ENCODE results near the gene MUC2. TPM values are rescaled to one million over a fixed set of nuclear protein-coding genes. Genes with fewer than 3 reads are reported as not detected.

MUC2 gene
- total and polyA plus RNA-seq, 3 experiments from 2014 or later: not detected

DNA sequence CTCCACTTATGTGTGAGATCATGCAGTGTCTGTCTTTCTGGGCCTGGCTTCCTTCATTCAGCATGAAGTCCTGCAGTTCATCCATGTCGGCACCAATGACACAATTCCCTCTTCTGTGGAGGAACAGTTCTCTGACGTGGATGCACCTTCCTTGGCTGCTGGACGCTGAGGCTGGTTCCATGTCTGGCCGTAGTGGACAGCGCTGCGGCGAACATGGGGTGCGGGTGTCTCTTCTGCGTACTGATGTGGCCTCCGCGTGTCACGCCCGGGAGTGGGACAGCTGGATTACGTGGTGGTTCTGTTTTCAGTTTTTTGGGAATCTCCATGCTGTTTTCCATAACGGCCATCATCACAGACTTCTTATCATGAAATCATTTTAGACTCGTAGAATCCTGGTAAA, 16.9 kb upstream of the MUC2 start:
- DNase-seq: peak in 1 of 5 donors; percentile 8

DNA sequence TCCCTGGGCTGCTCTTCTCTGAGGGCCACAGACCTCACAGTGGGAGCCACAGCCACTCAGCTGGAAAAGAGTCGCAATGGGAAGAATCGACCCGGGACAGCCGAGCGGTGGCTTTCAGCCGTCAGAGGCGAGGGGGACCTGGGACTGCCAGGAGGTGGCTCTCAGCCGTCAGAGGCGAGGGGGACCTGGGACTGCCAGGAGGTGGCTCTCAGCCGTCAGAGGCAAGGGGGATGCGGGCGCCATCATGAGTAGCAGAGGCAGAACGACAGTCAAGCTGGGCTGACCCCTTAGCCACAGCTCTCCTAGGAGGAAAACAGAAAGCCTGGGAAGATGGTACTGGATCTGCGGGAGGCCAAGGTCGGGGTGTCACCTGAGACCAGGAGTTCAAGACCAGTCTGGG, 14.9 kb upstream of the MUC2 start:
- DNase-seq: peak in 1 of 5 donors; percentile 29
- no peaks in the 10 kb centered on the region for H3K27me3 ChIP-seq (ENCODE audit: insufficient read depth, low read length, poor library complexity, severe bottlenecking)
- H3K27me3 Mint-ChIP-seq: peaks cover 10 to 45% of the 10 kb centered on the region in 2 donors
- H3K4me1 ChIP-seq (ENCODE audit: insufficient read depth, low read length): no peaks in the 10 kb centered on the region
- H3K9me3 ChIP-seq (ENCODE audit: low read length): no peaks in the 10 kb centered on the region
- POLR2A ChIA-PET: no interaction called here
- no peak overlapping the region for H3K27ac Mint-ChIP-seq
- H3K27ac ChIP-seq (ENCODE audit: low read depth, low read length): no peak overlapping the region
- CTCF ChIA-PET: no interaction called here
- no peaks in the 10 kb centered on the region for H3K36me3 ChIP-seq (ENCODE audit: insufficient read depth, low read length)
- no peaks in the 10 kb centered on the region for H3K36me3 Mint-ChIP-seq
- H3K4me3 Mint-ChIP-seq: no peak overlapping the region
- H3K4me3 ChIP-seq (ENCODE audit: low read length): no peak overlapping the region
- no peaks in the 10 kb centered on the region for H3K4me1 Mint-ChIP-seq
- peaks cover 0 to 5% (median 2%) of the 10 kb centered on the region in 5 donors for H3K9me3 Mint-ChIP-seq

More for the DNA sequence above, 16.9 kb upstream of the MUC2 start:
- peaks cover 0 to 5% (median 2%) of the 10 kb centered on the region in 5 donors for H3K9me3 Mint-ChIP-seq
- no peaks in the 10 kb centered on the region for H3K4me1 Mint-ChIP-seq
- no peaks in the 10 kb centered on the region for H3K27me3 ChIP-seq (ENCODE audit: insufficient read depth, low read length, poor library complexity, severe bottlenecking)
- H3K36me3 ChIP-seq (ENCODE audit: insufficient read depth, low read length): no peaks in the 10 kb centered on the region
- H3K9me3 ChIP-seq (ENCODE audit: low read length): no peaks in the 10 kb centered on the region
- H3K27me3 Mint-ChIP-seq: peaks cover 9 to 36% of the 10 kb centered on the region in 2 donors
- H3K27ac Mint-ChIP-seq: peak overlapping the region in 1 of 8 donors; percentile 13
- no peaks in the 10 kb centered on the region for H3K4me1 ChIP-seq (ENCODE audit: insufficient read depth, low read length)
- H3K27ac ChIP-seq (ENCODE audit: low read depth, low read length): no peak overlapping the region
- no peak overlapping the region for H3K4me3 ChIP-seq (ENCODE audit: low read length)
- CTCF ChIA-PET: no interaction called here
- POLR2A ChIA-PET: no interaction called here
- H3K36me3 Mint-ChIP-seq: no peaks in the 10 kb centered on the region
- no peak overlapping the region for H3K4me3 Mint-ChIP-seq

DNA sequence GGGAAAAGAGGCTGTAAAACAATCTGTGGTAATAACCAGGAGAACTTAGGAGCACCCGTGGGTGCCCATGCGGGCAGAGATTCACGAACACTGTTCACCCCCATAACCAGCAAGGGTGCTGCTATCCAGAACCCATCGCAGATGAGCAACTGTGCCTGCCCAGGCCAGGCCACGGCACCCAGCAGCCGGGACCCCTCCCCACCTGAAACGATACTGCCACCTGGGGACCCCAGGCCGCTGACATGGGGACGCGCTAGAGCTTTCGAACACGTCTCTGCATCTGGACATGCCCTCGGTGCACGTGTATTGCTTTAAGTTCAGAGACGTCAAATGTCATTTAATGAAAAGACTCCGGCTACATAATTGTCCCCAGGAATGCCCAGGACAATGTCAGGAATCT, 14.3 kb upstream of the MUC2 start:
- ChIA-PET POLR2A (no interaction called here), CTCF (interaction anchor here (1.3 kb wide), 1 partner anchor 10 kb away, joined by 3 read pairs; no protein-coding TSS in a partner anchor)
- peak in 2 of 5 donors; percentile 0 to 34 for DNase-seq
- no peaks in the 10 kb centered on the region for H3K27me3 ChIP-seq (ENCODE audit: insufficient read depth, low read length, poor library complexity, severe bottlenecking)
- Mint-ChIP-seq H3K4me1 (no peaks in the 10 kb centered on the region), H3K27me3 (peaks cover 10 to 44% of the 10 kb centered on the region in 2 donors), H3K4me3 (no peak overlapping the region), H3K9me3 (peaks cover 0 to 5% (median 2%) of the 10 kb centered on the region in 5 donors), H3K36me3 (no peaks in the 10 kb centered on the region), H3K27ac (peak overlapping the region in 1 of 8 donors; percentile 17)
- no peaks in the 10 kb centered on the region for H3K9me3 ChIP-seq (ENCODE audit: low read length)
- no peaks in the 10 kb centered on the region for H3K4me1 ChIP-seq (ENCODE audit: insufficient read depth, low read length)
- H3K27ac ChIP-seq (ENCODE audit: low read depth, low read length): no peak overlapping the region
- H3K36me3 ChIP-seq (ENCODE audit: insufficient read depth, low read length): no peaks in the 10 kb centered on the region
- no peak overlapping the region for H3K4me3 ChIP-seq (ENCODE audit: low read length)

DNA sequence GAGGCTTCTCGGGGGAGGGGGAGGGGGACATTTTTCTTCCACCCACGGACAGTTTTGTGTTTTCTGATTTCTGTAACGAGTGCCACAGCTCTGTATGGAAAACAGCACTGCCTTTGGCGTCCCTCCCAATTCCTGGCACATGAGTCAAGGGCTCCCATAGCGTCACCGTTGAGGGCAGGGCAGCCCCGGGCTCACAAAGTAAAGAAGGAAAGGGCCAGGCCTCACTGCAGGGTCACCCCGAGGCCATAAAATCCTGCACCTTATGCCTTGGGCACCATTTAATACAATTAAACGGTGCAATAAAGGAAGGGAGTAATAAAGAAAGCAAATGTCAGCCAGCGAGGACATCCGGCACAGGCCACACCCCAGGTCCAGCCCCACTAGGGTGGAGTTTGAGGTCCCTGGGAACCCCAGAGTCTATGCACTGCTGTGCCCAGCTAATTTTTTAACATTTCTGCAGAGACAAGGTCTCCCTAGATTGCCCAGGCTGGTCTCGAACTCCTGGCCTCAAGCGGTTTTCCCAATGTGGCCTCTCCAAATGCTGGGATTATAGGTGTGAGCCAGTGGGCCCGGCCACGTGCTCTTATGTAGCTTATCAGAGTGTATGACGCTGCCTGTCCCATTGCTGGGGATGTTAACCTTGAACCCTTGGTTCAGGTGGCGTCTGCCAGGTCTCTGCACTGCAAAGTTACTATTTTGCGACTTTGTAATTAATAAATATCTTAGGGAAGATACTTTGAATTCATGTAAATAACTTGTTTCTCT, 13.6 kb upstream of the MUC2 start:
- Histone ChIP-seq H3K9me3 (ENCODE audit: low read length) (no peaks in the 10 kb centered on the region), H3K27ac (ENCODE audit: low read depth, low read length) (no peak overlapping the region), H3K36me3 (ENCODE audit: insufficient read depth, low read length) (no peaks in the 10 kb centered on the region), H3K4me1 (ENCODE audit: insufficient read depth, low read length) (no peaks in the 10 kb centered on the region), H3K27me3 (ENCODE audit: insufficient read depth, low read length, poor library complexity, severe bottlenecking) (no peaks in the 10 kb centered on the region), H3K4me3 (ENCODE audit: low read length) (no peak overlapping the region)
- DNase-seq: peak in 1 of 5 donors; percentile 30
- peak overlapping the region in 1 of 8 donors; percentile 17 for H3K27ac Mint-ChIP-seq
- H3K9me3 Mint-ChIP-seq: peaks cover 0 to 5% (median 2%) of the 10 kb centered on the region in 5 donors
- CTCF ChIA-PET: interaction anchor here (1.3 kb wide), 1 partner anchor 11 kb away, joined by 3 read pairs; no protein-coding TSS in a partner anchor
- H3K4me3 Mint-ChIP-seq: peak overlapping the region in 1 of 7 donors; percentile 20
- no peaks in the 10 kb centered on the region for H3K36me3 Mint-ChIP-seq
- no peaks in the 10 kb centered on the region for H3K4me1 Mint-ChIP-seq
- H3K27me3 Mint-ChIP-seq: peaks cover 8 to 46% of the 10 kb centered on the region in 2 donors
- POLR2A ChIA-PET: no interaction called here

DNA sequence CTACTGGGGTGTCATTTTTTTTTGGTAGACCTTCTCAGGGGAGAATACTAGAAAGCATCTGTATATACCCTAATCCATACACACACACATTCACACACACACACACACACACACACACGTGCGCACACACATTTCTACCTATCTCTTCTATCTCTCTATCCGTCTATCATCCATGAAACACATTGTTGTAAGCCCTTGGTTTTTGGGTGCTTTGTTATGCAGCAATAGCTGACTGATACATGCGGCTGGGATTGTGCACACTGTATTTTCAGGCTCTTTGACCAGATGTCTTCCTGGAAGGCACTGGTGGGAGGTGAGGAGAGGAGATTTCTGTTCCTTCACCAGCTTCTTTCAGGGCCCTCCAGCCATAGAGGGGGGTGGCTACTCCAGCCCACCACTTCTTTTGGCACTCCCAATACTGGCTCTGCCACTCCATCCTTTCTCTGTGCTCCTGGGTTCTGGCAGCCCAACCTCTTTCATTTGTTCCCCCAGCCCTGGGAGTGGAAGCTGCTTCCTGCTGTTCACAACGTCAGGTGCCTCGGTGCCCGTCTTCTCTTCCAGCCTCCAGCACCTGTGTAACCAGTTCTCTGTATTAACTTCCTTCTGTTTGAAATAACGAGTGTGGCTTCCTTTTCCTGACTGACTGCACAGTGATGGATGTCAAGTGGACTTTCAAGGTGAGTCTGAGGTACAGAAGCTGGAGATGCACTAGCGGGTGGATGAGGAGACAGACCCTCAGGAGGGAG, 12.4 kb upstream of the MUC2 start:
- Histone ChIP-seq H3K27me3 (ENCODE audit: insufficient read depth, low read length, poor library complexity, severe bottlenecking) (no peaks in the 10 kb centered on the region), H3K4me1 (ENCODE audit: insufficient read depth, low read length) (no peaks in the 10 kb centered on the region), H3K27ac (ENCODE audit: low read depth, low read length) (no peak overlapping the region), H3K36me3 (ENCODE audit: insufficient read depth, low read length) (no peaks in the 10 kb centered on the region), H3K4me3 (ENCODE audit: low read length) (no peak overlapping the region), H3K9me3 (ENCODE audit: low read length) (no peaks in the 10 kb centered on the region)
- Mint-ChIP-seq H3K9me3 (peaks cover 0 to 5% (median 2%) of the 10 kb centered on the region in 5 donors), H3K4me1 (no peaks in the 10 kb centered on the region), H3K4me3 (no peak overlapping the region), H3K27ac (no peak overlapping the region), H3K36me3 (no peaks in the 10 kb centered on the region), H3K27me3 (peaks cover 8 to 43% of the 10 kb centered on the region in 2 donors)
- peak in 1 of 5 donors; percentile 6 for DNase-seq
- ChIA-PET POLR2A (no interaction called here), CTCF (no interaction called here)

DNA sequence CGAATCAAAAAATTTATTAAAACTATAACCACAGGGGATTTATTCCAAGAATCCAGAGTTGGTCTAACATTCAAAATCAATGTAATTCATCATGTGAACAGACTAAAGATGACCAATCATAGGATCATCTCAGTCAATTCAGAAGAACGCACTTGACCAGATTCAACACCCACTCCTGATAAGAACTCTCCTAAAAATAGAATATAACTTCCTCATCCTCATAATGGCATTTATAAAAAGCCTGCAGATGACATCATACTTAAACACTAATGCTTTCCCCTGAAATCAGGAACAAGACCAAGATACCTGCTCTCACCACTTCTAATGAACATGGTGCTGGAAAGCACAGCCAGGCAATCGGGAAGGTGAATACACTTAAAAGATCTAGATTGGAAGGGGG, 10.5 kb upstream of the MUC2 start:
- ChIA-PET CTCF (no interaction called here), POLR2A (no interaction called here)
- Mint-ChIP-seq H3K27ac (peak overlapping the region in 1 of 8 donors; percentile 29), H3K4me1 (no peaks in the 10 kb centered on the region), H3K36me3 (no peaks in the 10 kb centered on the region), H3K4me3 (no peak overlapping the region), H3K9me3 (peaks cover 0 to 5% (median 0%) of the 10 kb centered on the region in 5 donors), H3K27me3 (peaks cover 8 to 33% of the 10 kb centered on the region in 2 donors)
- no peak overlapping the region for H3K27ac ChIP-seq (ENCODE audit: low read depth, low read length)
- H3K4me1 ChIP-seq (ENCODE audit: insufficient read depth, low read length): no peaks in the 10 kb centered on the region
- no peak for DNase-seq
- no peak overlapping the region for H3K4me3 ChIP-seq (ENCODE audit: low read length)
- H3K9me3 ChIP-seq (ENCODE audit: low read length): no peaks in the 10 kb centered on the region
- no peaks in the 10 kb centered on the region for H3K36me3 ChIP-seq (ENCODE audit: insufficient read depth, low read length)
- H3K27me3 ChIP-seq (ENCODE audit: insufficient read depth, low read length, poor library complexity, severe bottlenecking): no peaks in the 10 kb centered on the region

DNA sequence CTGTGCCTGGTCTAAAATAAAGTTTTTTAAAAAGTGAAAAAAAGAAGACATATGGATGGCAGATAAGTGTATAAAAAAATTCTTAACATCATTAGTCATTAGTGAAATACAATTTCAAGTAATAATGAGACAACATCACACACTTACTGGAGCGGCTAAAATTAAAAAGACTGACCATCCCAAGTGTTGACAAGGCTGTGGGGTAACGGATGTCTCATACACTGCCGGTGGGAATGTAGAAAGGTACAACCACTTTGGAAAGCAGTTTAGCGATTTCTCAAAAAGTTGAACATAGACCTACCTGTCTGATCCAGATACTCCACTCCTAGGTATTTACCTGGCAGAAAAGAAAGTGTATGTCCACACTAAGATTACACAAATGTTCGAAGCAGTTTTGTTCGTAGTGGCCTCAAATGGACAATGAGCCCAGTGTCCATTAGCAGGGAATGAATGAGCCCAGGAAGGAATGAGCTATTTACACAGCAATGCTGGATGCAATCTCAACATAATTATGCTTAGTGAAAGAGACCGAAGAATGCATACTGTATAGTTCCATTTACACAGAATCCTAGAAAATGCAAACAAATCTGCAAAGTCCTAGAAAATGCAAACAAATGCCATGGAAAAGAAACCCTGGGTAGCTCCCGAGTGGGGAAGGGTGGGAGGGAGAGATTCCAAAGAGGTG, 6.7 kb upstream of the MUC2 start:
- ChIA-PET POLR2A (no interaction called here), CTCF (no interaction called here)
- Mint-ChIP-seq H3K4me3 (no peak overlapping the region), H3K27me3 (peaks cover 6 to 21% of the 10 kb centered on the region in 2 donors), H3K27ac (peak overlapping the region in 1 of 8 donors; percentile 16), H3K9me3 (no peaks in the 10 kb centered on the region), H3K36me3 (no peaks in the 10 kb centered on the region), H3K4me1 (no peaks in the 10 kb centered on the region)
- H3K27me3 ChIP-seq (ENCODE audit: insufficient read depth, low read length, poor library complexity, severe bottlenecking): no peaks in the 10 kb centered on the region
- no peaks in the 10 kb centered on the region for H3K36me3 ChIP-seq (ENCODE audit: insufficient read depth, low read length)
- no peaks in the 10 kb centered on the region for H3K4me1 ChIP-seq (ENCODE audit: insufficient read depth, low read length)
- no peak overlapping the region for H3K4me3 ChIP-seq (ENCODE audit: low read length)
- H3K27ac ChIP-seq (ENCODE audit: low read depth, low read length): no peak overlapping the region
- H3K9me3 ChIP-seq (ENCODE audit: low read length): no peaks in the 10 kb centered on the region
- DNase-seq: no peak

DNA sequence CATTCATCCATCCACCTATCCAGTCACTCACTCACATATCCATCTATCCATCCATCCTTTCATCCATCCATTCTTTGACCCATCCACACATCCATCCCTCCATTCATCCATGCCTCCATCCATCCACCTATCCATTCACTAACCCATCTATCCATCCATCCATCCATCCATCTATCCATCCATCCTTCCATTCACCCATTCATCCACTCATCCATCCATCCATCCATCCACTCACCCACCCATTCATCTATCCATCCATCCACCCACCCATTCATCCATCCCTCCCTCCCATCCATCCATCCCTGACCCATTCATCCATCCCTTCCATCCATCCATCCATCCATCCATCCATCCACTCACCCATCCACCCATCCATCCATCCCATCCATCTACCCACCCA, 4.9 kb upstream of the MUC2 start:
- H3K36me3 Mint-ChIP-seq: no peaks in the 10 kb centered on the region
- no peaks in the 10 kb centered on the region for H3K4me1 Mint-ChIP-seq
- H3K9me3 Mint-ChIP-seq: no peaks in the 10 kb centered on the region
- no peaks in the 10 kb centered on the region for H3K27me3 ChIP-seq (ENCODE audit: insufficient read depth, low read length, poor library complexity, severe bottlenecking)
- H3K4me3 ChIP-seq (ENCODE audit: low read length): no peak overlapping the region
- H3K36me3 ChIP-seq (ENCODE audit: insufficient read depth, low read length): no peaks in the 10 kb centered on the region
- no peaks in the 10 kb centered on the region for H3K9me3 ChIP-seq (ENCODE audit: low read length)
- H3K27me3 Mint-ChIP-seq: peaks cover 7 to 13% of the 10 kb centered on the region in 2 donors
- H3K27ac ChIP-seq (ENCODE audit: low read depth, low read length): no peak overlapping the region
- POLR2A ChIA-PET: no interaction called here
- DNase-seq: no peak
- no peak overlapping the region for H3K4me3 Mint-ChIP-seq
- H3K4me1 ChIP-seq (ENCODE audit: insufficient read depth, low read length): no peaks in the 10 kb centered on the region
- CTCF ChIA-PET: no interaction called here
- peak overlapping the region in 1 of 8 donors; percentile 11 for H3K27ac Mint-ChIP-seq

Data from CD8-positive, alpha-beta memory T cell (primary cell).